Gastrocnemius medialis (tissue), 4 donors: ENCODE measurements around the gene MRPS12. TPM values are rescaled to one million over a fixed set of nuclear protein-coding genes. Genes with fewer than 3 reads are reported as not detected.

Experiments used
- ATAC-seq, 2 donors: fragments of 150-250 bp; one replicate each; pipeline ENCODE4 v1.9.1; 2016
- DNase-seq, 2 donors: peaks; one replicate each; pipeline ENCODE4 v3.0.0-alpha.2; 2019
- H3K27ac ChIP-seq, 4 donors: fragments of 200-600 bp; sonication (generic); 1 replicate in 1 of 4; 2 replicates in 3 of 4; pipeline ENCODE4 v1.5.1; 2016 to 2018; ENCODE audit warnings: mild to moderate bottlenecking in 2 of 4, moderate library complexity in 1 of 4
- H3K27me3 ChIP-seq, 3 donors: fragments of 200-600 bp; sonication (generic) in 2 of 3; 1 replicate in 1 of 3; 2 replicates in 2 of 3; pipeline versions ENCODE4 v1.5.1 to v1.6.0; 2016 to 2019; ENCODE audit warnings: mild to moderate bottlenecking in 1 of 3, moderate library complexity in 1 of 3
- H3K36me3 ChIP-seq, 2 donors: fragments of 200-600 bp; sonication (generic) in 1 of 2; one replicate each; pipeline ENCODE4 v1.5.1; 2017 to 2018
- H3K4me1 ChIP-seq, 2 donors: fragments of 200-600 bp; sonication (generic) in 1 of 2; one replicate each; pipeline ENCODE4 v1.5.1; 2016 to 2017; ENCODE audit warnings: mild to moderate bottlenecking in 2 of 2
- H3K4me3 ChIP-seq, 4 donors: fragments of 200-600 bp; sonication (generic) in 3 of 4; 1 replicate in 1 of 4; 2 replicates in 3 of 4; pipeline ENCODE4 v1.5.1; 2016 to 2019; ENCODE audit warnings: mild to moderate bottlenecking in 2 of 4
- H3K9me3 ChIP-seq, 3 donors: fragments of 200-600 bp; sonication (generic) in 2 of 3; 1 replicate in 1 of 3; 2 replicates in 2 of 3; pipeline ENCODE4 v1.5.1; 2016 to 2019
- POLR2A ChIP-seq, 2 donors: fragments of 450-650 bp; IDR thresholded peaks; one replicate each; pipeline ENCODE4 v1.6.1; 2017; ENCODE audit warnings: antibody characterized with exemption in 2 of 2, mild to moderate bottlenecking in 2 of 2, moderate library complexity in 2 of 2
- in situ Hi-C, 4 donors: fragments of 200-750 bp; cut with MboI; loops; one replicate each; pipeline versions ENCODE4 v1.15.0 to v1.8.0; 2017; ENCODE audit warnings: low sequenced_read_pairs in 4 of 4
- intact Hi-C: fragments of 100-400 bp; cut with DNase I; formaldehyde crosslinking; loops from one replicate; pipeline ENCODE4 v1.15.1; 2023; ENCODE audit warnings: low total_unique reads
- total RNA-seq, 4 donors: library from RNA; depleted of rRNA; stranded (reverse); fragments of >200 nt; gene quantifications; one replicate each; pipeline versions ENCODE4 v1.1.0 to v1.2.3, GENCODE V29; 2016
- TF ChIP-seq, protein P1 (sequence below), 5 experiments: fragments of 450-650 bp in 3 of 5; fragments of 200-600 bp in 2 of 5; sonication (generic) in 2 of 5; IDR thresholded peaks in 4 of 5; conservative IDR thresholded peaks in 1 of 5; 1 replicate in 4 of 5; 2 replicates in 1 of 5; pipeline ENCODE4 v1.5.1; 2016 to 2019; ENCODE audit warnings: antibody characterized with exemption in 5 of 5, mild to moderate bottlenecking in 3 of 5, moderate library complexity in 3 of 5

The MRPS12 gene
- total RNA-seq, 4 donors from 2014 or later: 20.0 to 49.8 (median 36.1) TPM

DNA sequence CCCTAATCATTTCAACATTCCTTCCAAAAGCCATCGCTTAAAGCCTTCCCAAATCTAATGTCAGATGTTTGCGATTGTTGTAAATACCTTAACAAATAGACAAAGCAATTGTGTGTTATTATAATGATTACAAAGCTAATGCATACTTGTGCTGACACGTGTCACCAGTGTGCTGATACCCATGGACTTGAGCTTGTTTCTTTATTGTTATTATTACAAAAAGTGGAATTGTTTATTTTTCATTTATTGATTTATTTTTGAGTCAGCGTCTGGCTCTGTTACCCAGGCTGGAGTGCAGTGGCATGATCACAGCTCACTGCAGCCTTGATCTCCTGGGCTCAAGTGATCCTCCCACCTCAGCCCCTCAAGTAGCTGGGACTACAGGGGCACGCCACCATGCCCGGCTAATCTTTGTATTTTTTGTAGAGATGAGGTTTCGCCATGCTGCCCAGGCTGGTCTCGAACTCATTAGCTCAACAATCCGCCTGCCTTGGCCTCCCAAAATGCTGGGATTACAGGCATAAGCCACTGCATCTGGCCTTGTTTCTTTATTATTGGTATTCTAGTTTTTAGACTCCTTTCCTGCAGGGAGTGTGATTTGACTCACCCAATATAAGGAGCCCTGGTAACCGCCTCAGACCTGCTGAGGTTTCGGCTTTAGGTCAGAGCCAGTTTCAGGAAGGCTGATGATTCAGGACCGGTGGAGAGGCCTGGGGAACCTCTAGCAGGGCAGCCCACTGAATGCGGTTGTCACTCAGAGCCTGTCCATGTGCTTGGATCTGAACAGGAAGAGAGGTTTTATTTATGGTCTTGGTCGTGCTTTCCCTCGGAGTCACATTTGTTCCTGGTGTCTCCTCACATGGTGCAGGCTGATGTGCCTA, 46.9 kb downstream of the MRPS12 start:
- DNase-seq: no peak
- Histone ChIP-seq H3K27ac (no peak overlapping the region), H3K27me3 (peaks cover 14 to 22% (median 15%) of the 10 kb centered on the region in 3 donors), H3K9me3 (no peaks in the 10 kb centered on the region), H3K4me3 (no peak overlapping the region), H3K36me3 (no peaks in the 10 kb centered on the region), H3K4me1 (peaks cover 0 to 3% of the 10 kb centered on the region in 2 donors)
- in situ Hi-C loops (no loop called here), intact Hi-C loops (no loop called here)
- no peak for ATAC-seq
- no peak for TF ChIP-seq POLR2A (IDR thresholded peaks at IDR 0.05)
- TF ChIP-seq, protein P1, sequence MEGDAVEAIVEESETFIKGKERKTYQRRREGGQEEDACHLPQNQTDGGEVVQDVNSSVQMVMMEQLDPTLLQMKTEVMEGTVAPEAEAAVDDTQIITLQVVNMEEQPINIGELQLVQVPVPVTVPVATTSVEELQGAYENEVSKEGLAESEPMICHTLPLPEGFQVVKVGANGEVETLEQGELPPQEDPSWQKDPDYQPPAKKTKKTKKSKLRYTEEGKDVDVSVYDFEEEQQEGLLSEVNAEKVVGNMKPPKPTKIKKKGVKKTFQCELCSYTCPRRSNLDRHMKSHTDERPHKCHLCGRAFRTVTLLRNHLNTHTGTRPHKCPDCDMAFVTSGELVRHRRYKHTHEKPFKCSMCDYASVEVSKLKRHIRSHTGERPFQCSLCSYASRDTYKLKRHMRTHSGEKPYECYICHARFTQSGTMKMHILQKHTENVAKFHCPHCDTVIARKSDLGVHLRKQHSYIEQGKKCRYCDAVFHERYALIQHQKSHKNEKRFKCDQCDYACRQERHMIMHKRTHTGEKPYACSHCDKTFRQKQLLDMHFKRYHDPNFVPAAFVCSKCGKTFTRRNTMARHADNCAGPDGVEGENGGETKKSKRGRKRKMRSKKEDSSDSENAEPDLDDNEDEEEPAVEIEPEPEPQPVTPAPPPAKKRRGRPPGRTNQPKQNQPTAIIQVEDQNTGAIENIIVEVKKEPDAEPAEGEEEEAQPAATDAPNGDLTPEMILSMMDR (IDR thresholded peaks at IDR 0.05 in 4 of 5, conservative IDR thresholded peaks at IDR 0.05 in 1 of 5): no peak

DNA sequence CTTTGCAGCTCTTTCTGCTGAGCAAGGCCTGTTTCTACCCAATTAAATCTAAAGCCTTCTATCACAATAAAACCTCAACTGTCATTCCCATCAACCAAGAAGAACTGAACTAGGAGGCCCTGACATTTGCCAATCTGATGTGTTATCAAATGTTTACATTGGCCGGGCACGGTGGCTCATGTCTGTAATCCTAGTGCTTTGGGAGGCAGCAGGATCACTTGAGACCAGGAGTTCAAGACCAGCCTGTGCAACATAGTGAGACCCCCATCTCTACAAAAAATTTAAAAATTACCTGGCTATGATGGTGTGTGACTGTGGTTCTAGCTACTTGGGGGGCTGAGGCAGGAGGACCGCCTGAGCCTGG, 47.6 kb downstream of the MRPS12 start:
- in situ Hi-C loops (no loop called here), intact Hi-C loops (no loop called here)
- no peak for DNase-seq
- TF ChIP-seq POLR2A (IDR thresholded peaks at IDR 0.05): no peak
- TF ChIP-seq, protein P1 (IDR thresholded peaks at IDR 0.05 in 4 of 5, conservative IDR thresholded peaks at IDR 0.05 in 1 of 5): no peak
- no peak overlapping the region for H3K27ac ChIP-seq
- no peak overlapping the region for H3K4me3 ChIP-seq
- no peak for ATAC-seq
- H3K9me3 ChIP-seq: no peaks in the 10 kb centered on the region
- peaks cover 0 to 3% of the 10 kb centered on the region in 2 donors for H3K4me1 ChIP-seq
- H3K27me3 ChIP-seq: peaks cover 14 to 22% (median 15%) of the 10 kb centered on the region in 3 donors
- H3K36me3 ChIP-seq: no peaks in the 10 kb centered on the region

DNA sequence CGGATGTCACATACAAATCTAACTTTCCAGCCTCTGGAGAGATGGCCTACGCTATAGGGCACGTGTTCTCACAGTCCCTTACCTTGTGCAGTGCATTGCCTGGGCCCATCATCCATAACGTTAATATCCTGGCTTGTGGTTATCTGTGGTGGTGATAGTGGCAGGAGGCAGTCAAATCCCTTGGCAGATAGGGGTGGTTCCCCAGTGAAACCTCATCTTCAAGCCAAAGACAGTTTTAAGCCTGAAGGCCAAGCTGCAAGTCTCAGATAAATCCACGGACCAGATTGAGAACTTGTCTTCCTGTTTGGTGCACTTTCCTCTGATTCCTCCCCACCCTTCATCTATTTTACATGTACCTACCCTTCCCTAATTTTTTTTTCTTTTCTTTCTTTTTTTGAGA, 49.1 kb downstream of the MRPS12 start:
- H3K36me3 ChIP-seq: no peaks in the 10 kb centered on the region
- no peak for DNase-seq
- intact Hi-C loops (no loop called here), in situ Hi-C loops (no loop called here)
- peaks cover 14 to 20% (median 15%) of the 10 kb centered on the region in 3 donors for H3K27me3 ChIP-seq
- no peak overlapping the region for H3K4me3 ChIP-seq
- peaks cover 0 to 3% of the 10 kb centered on the region in 2 donors for H3K4me1 ChIP-seq
- no peak for ATAC-seq
- no peak overlapping the region for H3K27ac ChIP-seq
- TF ChIP-seq, protein P1 (IDR thresholded peaks at IDR 0.05 in 4 of 5, conservative IDR thresholded peaks at IDR 0.05 in 1 of 5): no peak
- no peak for TF ChIP-seq POLR2A (IDR thresholded peaks at IDR 0.05)
- no peaks in the 10 kb centered on the region for H3K9me3 ChIP-seq

DNA sequence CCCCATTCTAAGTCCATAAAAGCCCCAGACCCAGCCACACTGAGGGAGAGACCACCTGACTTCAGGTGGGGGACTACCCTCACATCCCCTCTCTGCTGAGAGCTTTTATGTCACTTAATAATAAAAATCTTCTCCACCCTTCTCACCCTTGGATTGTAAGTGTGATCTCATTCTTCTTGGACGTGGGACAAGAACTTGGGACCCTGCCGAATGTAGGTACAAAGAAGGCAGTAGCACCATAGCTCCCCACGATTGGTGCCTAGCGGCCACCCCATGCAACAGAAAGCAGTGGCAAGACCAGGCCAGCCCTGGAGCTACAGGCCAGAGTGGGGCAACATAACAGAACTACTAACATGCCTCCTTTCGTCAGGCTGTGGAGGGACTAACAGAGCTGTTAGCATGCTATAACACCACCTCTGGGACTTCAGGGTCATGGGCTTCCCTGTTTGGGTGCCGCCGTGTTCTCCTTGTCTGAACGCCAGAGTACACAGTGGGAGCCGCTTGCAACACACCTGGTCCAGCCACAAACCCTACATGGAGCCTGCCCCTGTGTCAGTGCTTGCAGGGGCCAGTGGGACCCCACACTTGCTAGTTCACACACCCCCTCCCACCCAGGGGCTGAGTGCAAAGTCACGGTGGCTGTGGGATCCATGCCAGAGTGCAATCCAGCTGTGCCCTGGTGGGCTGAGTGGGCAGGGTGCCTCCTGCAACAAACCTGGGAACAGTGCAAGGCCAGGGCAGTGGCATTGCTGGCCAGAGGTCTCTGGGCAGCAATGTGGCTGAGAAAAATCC, 50.0 kb downstream of the MRPS12 start:
- no peak for ATAC-seq
- in situ Hi-C loops (no loop called here), intact Hi-C loops (no loop called here)
- no peak for TF ChIP-seq POLR2A (IDR thresholded peaks at IDR 0.05)
- TF ChIP-seq, protein P1 (IDR thresholded peaks at IDR 0.05 in 4 of 5, conservative IDR thresholded peaks at IDR 0.05 in 1 of 5): no peak
- Histone ChIP-seq H3K4me1 (peaks cover 0 to 3% of the 10 kb centered on the region in 2 donors), H3K4me3 (no peak overlapping the region), H3K36me3 (no peaks in the 10 kb centered on the region), H3K27ac (no peak overlapping the region), H3K9me3 (no peaks in the 10 kb centered on the region), H3K27me3 (peaks cover 13 to 15% (median 13%) of the 10 kb centered on the region in 3 donors)
- no peak for DNase-seq

Other genes starting within 250 kb of the MRPS12 start
- gene CAPN12, start 186.5 kb upstream of the MRPS12 start, total RNA-seq: under 1 TPM in 1 of 4 donors, not detected in 3; 0.42 TPM
- gene LGALS7, start 157.4 kb upstream of the MRPS12 start, total RNA-seq: not detected
- not detected for gene LGALS7B, start 141.7 kb upstream of the MRPS12 start, total RNA-seq
- 10 to 100 TPM in 1 of 4 donors, 1 to 10 TPM in 1, under 1 TPM in 1, not detected in 1; 0.55 to 14.2 (median 1.2) TPM for gene LGALS4, start 118.0 kb upstream of the MRPS12 start, total RNA-seq
- gene ECH1, start 99.2 kb upstream of the MRPS12 start, total RNA-seq: 100 to 1,000 TPM in 3 of 4 donors, 10 to 100 TPM in 1; 99.6 to 302 (median 172) TPM
- gene HNRNPL, start 81.0 kb upstream of the MRPS12 start, total RNA-seq: 100 to 1,000 TPM in 3 of 4 donors, 10 to 100 TPM in 1; 88.3 to 172 (median 126) TPM
- 1 to 10 TPM in 3 of 4 donors, under 1 TPM in 1; 0.95 to 3.3 (median 2.9) TPM for gene RINL, start 52.7 kb upstream of the MRPS12 start, total RNA-seq
- 100 to 1,000 TPM; 208 to 327 (median 285) TPM for gene SIRT2, start 31.3 kb upstream of the MRPS12 start, total RNA-seq
- gene NFKBIB, start 31.0 kb upstream of the MRPS12 start, total RNA-seq: 10 to 100 TPM; 32.2 to 63.8 (median 53.6) TPM
- gene CCER2, start 18.8 kb upstream of the MRPS12 start, total RNA-seq: under 1 TPM in 1 of 4 donors, not detected in 3; 0.46 TPM
- gene SARS2, start 181 bp upstream of the MRPS12 start, total RNA-seq: 10 to 100 TPM; 12.1 to 30.0 (median 27.8) TPM
- gene FBXO17, start 44.8 kb downstream of the MRPS12 start, total RNA-seq: 1 to 10 TPM; 1.6 to 4.2 (median 2.4) TPM
- 1 to 10 TPM in 1 of 4 donors, under 1 TPM in 2, not detected in 1; 0.20 to 1.2 (median 0.52) TPM for gene FBXO27, start 101.6 kb downstream of the MRPS12 start, total RNA-seq
- gene ACP7, start 153.4 kb downstream of the MRPS12 start, total RNA-seq: not detected
- gene PAK4, start 194.8 kb downstream of the MRPS12 start, total RNA-seq: 10 to 100 TPM in 1 of 4 donors, 1 to 10 TPM in 3; 4.7 to 11.7 (median 8.3) TPM